HEK293 (cell line): ENCODE data around the gene HHLA2.

Experiments
- CTCF ChIA-PET: fragments of 350-600 bp; formaldehyde crosslinking; extraction: SDS; loops from one replicate; lab custom pipeline; 2021; ENCODE audit warnings: antibody characterized with exemption; lab: Yijun Ruan, JAX
- POLR2A ChIA-PET: fragments of 300-600 bp; formaldehyde crosslinking; extraction: SDS; loops from one replicate; lab custom pipeline; 2020; ENCODE audit warnings: antibody characterized with exemption, inconsistent platforms; lab: Yijun Ruan, JAX
- H3K27ac ChIP-seq: fragments of 200-500 bp; sonication (Bioruptor generic); 2 replicates; pipeline ENCODE4 v1.5.1; 2014; ENCODE audit warnings: low read depth, low read length, control low read depth, inconsistent platforms; ENCODE audit errors: extremely low read depth
- H3K36me3 ChIP-seq, 2 experiments: fragments of 200-500 bp in 1 of 2; sonication (Bioruptor generic) in 1 of 2; 1 replicate in 1 of 2; 2 replicates in 1 of 2; pipeline ENCODE4 v1.5.1; 2014 to 2017; ENCODE audit warnings: inconsistent platforms in 2 of 2, low read length in 2 of 2; ENCODE audit not compliant: control insufficient read depth in 2 of 2, insufficient read depth in 1 of 2
- H3K4me1 ChIP-seq: fragments of 200-500 bp; sonication (Bioruptor generic); 2 replicates; pipeline ENCODE4 v1.5.1; 2014; ENCODE audit warnings: mild to moderate bottlenecking, low read length, inconsistent platforms; ENCODE audit not compliant: control insufficient read depth, insufficient read depth
- H3K4me3 ChIP-seq: 2 replicates; pipeline ENCODE4 v1.5.1; 2011; ENCODE audit warnings: low read depth, mild to moderate bottlenecking, control low read depth, low read length, moderate library complexity
- H3K9me3 ChIP-seq: fragments of 200-500 bp; sonication (Bioruptor generic); 2 replicates; pipeline ENCODE4 v1.5.1; 2014; ENCODE audit warnings: low read depth, low read length, inconsistent platforms; ENCODE audit not compliant: control insufficient read depth, insufficient read depth
- FEZF1 ChIP-seq: fragments of 450-650 bp; formaldehyde crosslinking; IDR thresholded peaks from 2 replicates; pipeline ENCODE4 v1.5.1; 2016; ENCODE audit warnings: missing biosample characterization, missing genetic modification characterization
- PRDM10 ChIP-seq: fragments of 450-650 bp; formaldehyde crosslinking; IDR thresholded peaks from 2 replicates; pipeline ENCODE4 v1.5.1; 2016; ENCODE audit warnings: missing biosample characterization, missing genetic modification characterization
- SP2 ChIP-seq: fragments of 450-650 bp; formaldehyde crosslinking; IDR thresholded peaks from 2 replicates; pipeline ENCODE4 v1.5.1; 2016; ENCODE audit warnings: missing biosample characterization, missing genetic modification characterization
- SP7 ChIP-seq: fragments of 450-650 bp; formaldehyde crosslinking; IDR thresholded peaks from 2 replicates; pipeline ENCODE4 v1.5.1; 2016; ENCODE audit warnings: missing biosample characterization, missing genetic modification characterization
- ZBTB17 ChIP-seq: fragments of 450-650 bp; formaldehyde crosslinking; IDR thresholded peaks from 2 replicates; pipeline ENCODE4 v1.5.1; 2016; ENCODE audit warnings: missing biosample characterization, missing genetic modification characterization
- ZBTB20 ChIP-seq: fragments of 450-650 bp; formaldehyde crosslinking; IDR thresholded peaks from 2 replicates; pipeline ENCODE4 v1.5.1; 2016; ENCODE audit warnings: missing biosample characterization, missing genetic modification characterization
- ZFHX2 ChIP-seq: fragments of 450-650 bp; formaldehyde crosslinking; conservative IDR thresholded peaks from 2 replicates; pipeline ENCODE4 v1.5.1; 2016; ENCODE audit warnings: missing biosample characterization, missing genetic modification characterization
- ZFP41 ChIP-seq: fragments of 450-650 bp; formaldehyde crosslinking; IDR thresholded peaks from 2 replicates; pipeline ENCODE4 v1.5.1; 2016; ENCODE audit warnings: missing biosample characterization, missing genetic modification characterization, borderline replicate concordance
- ZNF133 ChIP-seq: fragments of 450-650 bp; formaldehyde crosslinking; IDR thresholded peaks from 2 replicates; pipeline ENCODE4 v1.5.1; 2016; ENCODE audit warnings: missing biosample characterization, missing genetic modification characterization
- ZNF18 ChIP-seq: fragments of 450-650 bp; formaldehyde crosslinking; IDR thresholded peaks from 2 replicates; pipeline ENCODE4 v1.5.1; 2016; ENCODE audit warnings: missing biosample characterization, missing genetic modification characterization
- ZNF24 ChIP-seq: fragments of 450-650 bp; formaldehyde crosslinking; IDR thresholded peaks from 2 replicates; pipeline ENCODE4 v1.5.1; 2016; ENCODE audit warnings: missing biosample characterization, missing genetic modification characterization
- ZNF280C ChIP-seq: fragments of 450-650 bp; formaldehyde crosslinking; IDR thresholded peaks from 2 replicates; pipeline ENCODE4 v1.5.1; 2016; ENCODE audit warnings: missing biosample characterization, missing genetic modification characterization
- ZNF324 ChIP-seq: fragments of 450-650 bp; formaldehyde crosslinking; IDR thresholded peaks from 2 replicates; pipeline ENCODE4 v1.5.1; 2016; ENCODE audit warnings: missing biosample characterization, missing genetic modification characterization
- ZNF354C ChIP-seq: fragments of 450-650 bp; formaldehyde crosslinking; IDR thresholded peaks from 2 replicates; pipeline ENCODE4 v1.5.1; 2016; ENCODE audit warnings: missing biosample characterization, missing genetic modification characterization, low read depth, borderline replicate concordance
- ZNF362 ChIP-seq: fragments of 450-650 bp; formaldehyde crosslinking; IDR thresholded peaks from 2 replicates; pipeline ENCODE4 v1.5.1; 2016; ENCODE audit warnings: missing biosample characterization, missing genetic modification characterization
- ZNF610 ChIP-seq: fragments of 450-650 bp; formaldehyde crosslinking; IDR thresholded peaks from 2 replicates; pipeline ENCODE4 v1.5.1; 2016; ENCODE audit warnings: missing biosample characterization, missing genetic modification characterization, borderline replicate concordance
- ZNF621 ChIP-seq: fragments of 450-650 bp; formaldehyde crosslinking; IDR thresholded peaks from 2 replicates; pipeline ENCODE4 v1.5.1; 2017; ENCODE audit warnings: missing biosample characterization, missing genetic modification characterization
- ZNF629 ChIP-seq: fragments of 450-650 bp; formaldehyde crosslinking; IDR thresholded peaks from 2 replicates; pipeline ENCODE4 v1.5.1; 2017; ENCODE audit warnings: missing biosample characterization, missing genetic modification characterization
- ZNF645 ChIP-seq: fragments of 450-650 bp; formaldehyde crosslinking; IDR thresholded peaks from 2 replicates; pipeline ENCODE4; 2016; ENCODE audit warnings: missing biosample characterization, missing genetic modification characterization
- ZNF837 ChIP-seq: fragments of 450-650 bp; formaldehyde crosslinking; IDR thresholded peaks from 2 replicates; pipeline ENCODE4 v1.5.1; 2016; ENCODE audit warnings: missing biosample characterization, missing genetic modification characterization

The HHLA2 gene

GRCh38 chr3:108342837-108343486 is 46.6 kb downstream of the HHLA2 start:
- no peak overlapping the region for H3K4me3 ChIP-seq
- H3K9me3 ChIP-seq, result no peaks in the 10 kb centered on the region
- no peaks in the 10 kb centered on the region for H3K4me1 ChIP-seq
- POLR2A ChIA-PET, result no interaction called here
- CTCF ChIA-PET, result interaction anchor here (0.6 kb wide), 1 partner anchor 11 kb away, joined by 3 read pairs; no protein-coding TSS in a partner anchor
- H3K27ac ChIP-seq, result no peak overlapping the region
- H3K36me3 ChIP-seq, result no peaks in the 10 kb centered on the region
- no peak for TF ChIP-seq ZNF629
- TF ChIP-seq SP2 (tag by site-specific recombination), result no peak
- TF ChIP-seq ZNF645, result no peak
- no peak for TF ChIP-seq ZFP41 (tag by site-specific recombination)
- TF ChIP-seq ZNF354C (tag by site-specific recombination), result no peak
- no peak for TF ChIP-seq ZNF133 (tag by site-specific recombination)
- no peak for TF ChIP-seq PRDM10 (tag by site-specific recombination)
- TF ChIP-seq ZNF280C (tag by site-specific recombination), result no peak
- no peak for TF ChIP-seq ZFHX2
- no peak for TF ChIP-seq ZNF362 (tag by site-specific recombination)
- TF ChIP-seq ZBTB17 (tag by site-specific recombination), result no peak
- TF ChIP-seq SP7 (tag by site-specific recombination), result no peak
- TF ChIP-seq ZBTB20 (tag by site-specific recombination), result no peak
- no peak for TF ChIP-seq ZNF621 (tag by site-specific recombination)
- TF ChIP-seq ZNF24 (tag by site-specific recombination), result no peak
- no peak for TF ChIP-seq ZNF837 (tag by site-specific recombination)
- no peak for TF ChIP-seq ZNF610 (tag by site-specific recombination)
- TF ChIP-seq FEZF1 (tag by site-specific recombination), result no peak
- no peak for TF ChIP-seq ZNF18
- TF ChIP-seq ZNF324 (tag by site-specific recombination), result no peak
